ENCODE measurements around the gene SLC52A1. TPM values are rescaled to one million over a fixed set of nuclear protein-coding genes. Genes with fewer than 3 reads are reported as not detected.

Gene SLC52A1
- total RNA-seq, 6 experiments from 2014 or later = 0.13 to 0.20 TPM; not detected in 4

DNA sequence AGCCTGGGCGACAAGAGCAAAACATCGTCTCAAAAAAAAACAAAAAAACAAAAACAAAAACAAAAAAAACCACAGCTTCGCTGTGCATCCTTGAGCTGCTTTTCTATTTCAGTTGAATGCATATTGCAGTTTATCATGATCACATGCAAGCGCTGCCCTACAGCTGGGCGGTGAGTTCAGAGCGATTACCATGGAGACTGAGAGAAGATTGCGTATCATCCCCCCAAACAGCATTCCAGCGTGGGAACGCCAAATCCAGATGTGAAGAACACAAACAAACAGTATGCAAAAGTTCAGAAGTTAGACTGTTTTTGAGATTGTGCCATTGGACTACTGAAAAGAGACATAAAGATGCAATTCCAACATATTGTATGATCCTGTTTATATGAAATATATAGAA, 15.1 kb upstream of the SLC52A1 start:
- Histone ChIP-seq H3K36me3 (no peaks in the 10 kb centered on the region), H3K4me3 (no peak overlapping the region), H3K4me1 (no peaks in the 10 kb centered on the region), H3K27ac (no peak overlapping the region), H3K9me3 (no peaks in the 10 kb centered on the region), H3K27me3 (no peaks in the 10 kb centered on the region)
- 69% methylated on average over 9 of the region's 9 CpGs for WGBS (ENCODE audit: insufficient coverage, low coverage, low lambda C conversion rate, missing lambda C conversion rate)
- no peak for DNase-seq
- intact Hi-C loops (cut with DNase I) = no loop called here
- TF ChIP-seq POLR2A (IDR thresholded peaks at IDR 0.05) = no peak
- TF ChIP-seq, protein P1, sequence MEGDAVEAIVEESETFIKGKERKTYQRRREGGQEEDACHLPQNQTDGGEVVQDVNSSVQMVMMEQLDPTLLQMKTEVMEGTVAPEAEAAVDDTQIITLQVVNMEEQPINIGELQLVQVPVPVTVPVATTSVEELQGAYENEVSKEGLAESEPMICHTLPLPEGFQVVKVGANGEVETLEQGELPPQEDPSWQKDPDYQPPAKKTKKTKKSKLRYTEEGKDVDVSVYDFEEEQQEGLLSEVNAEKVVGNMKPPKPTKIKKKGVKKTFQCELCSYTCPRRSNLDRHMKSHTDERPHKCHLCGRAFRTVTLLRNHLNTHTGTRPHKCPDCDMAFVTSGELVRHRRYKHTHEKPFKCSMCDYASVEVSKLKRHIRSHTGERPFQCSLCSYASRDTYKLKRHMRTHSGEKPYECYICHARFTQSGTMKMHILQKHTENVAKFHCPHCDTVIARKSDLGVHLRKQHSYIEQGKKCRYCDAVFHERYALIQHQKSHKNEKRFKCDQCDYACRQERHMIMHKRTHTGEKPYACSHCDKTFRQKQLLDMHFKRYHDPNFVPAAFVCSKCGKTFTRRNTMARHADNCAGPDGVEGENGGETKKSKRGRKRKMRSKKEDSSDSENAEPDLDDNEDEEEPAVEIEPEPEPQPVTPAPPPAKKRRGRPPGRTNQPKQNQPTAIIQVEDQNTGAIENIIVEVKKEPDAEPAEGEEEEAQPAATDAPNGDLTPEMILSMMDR (IDR thresholded peaks at IDR 0.05) = no peak
- no peak for ATAC-seq

- Histone ChIP-seq H3K36me3 (no peaks in the 10 kb centered on the region), H3K4me3 (no peak overlapping the region), H3K4me1 (no peaks in the 10 kb centered on the region), H3K27ac (peak overlapping the region in 2 of 3 donors; percentile 47 to 63), H3K9me3 (no peaks in the 10 kb centered on the region), H3K27me3 (no peaks in the 10 kb centered on the region)
- ATAC-seq = peak; percentile 39 to 58 (median 50)
- intact Hi-C loops (cut with DNase I) = no loop called here
- DNase-seq = no peak
- 59% methylated on average over 3 of the region's 5 CpGs for WGBS (ENCODE audit: insufficient coverage, low coverage, low lambda C conversion rate, missing lambda C conversion rate)
- TF ChIP-seq, protein P1 (IDR thresholded peaks at IDR 0.05) = no peak
- TF ChIP-seq POLR2A (IDR thresholded peaks at IDR 0.05) = no peak
Observed at GRCh38 chr17:5049314-5049841, 14.2 kb upstream of the SLC52A1 start.

DNA sequence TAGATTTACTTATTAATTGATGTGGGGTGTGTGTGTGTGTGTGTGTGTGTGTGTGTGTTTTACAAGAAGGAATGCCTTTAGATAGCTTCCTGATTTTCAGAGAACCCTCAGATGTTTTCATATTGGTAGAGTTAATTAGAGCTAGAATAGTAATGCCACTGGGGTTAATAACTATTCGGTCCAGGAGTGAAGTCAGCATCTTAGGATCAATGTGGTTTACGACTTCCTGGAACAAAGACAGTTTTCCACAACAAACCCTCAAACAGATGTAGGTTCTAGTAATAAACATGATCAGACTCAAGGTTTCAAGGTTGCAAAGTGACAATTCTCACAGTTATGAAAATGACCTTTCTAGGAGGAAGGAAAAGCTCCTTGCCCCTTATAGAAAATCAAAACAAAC, 12.2 kb upstream of the SLC52A1 start:
- no peaks in the 10 kb centered on the region for H3K9me3 ChIP-seq
- DNase-seq (no peak), ATAC-seq (no peak)
- TF ChIP-seq POLR2A (IDR thresholded peaks at IDR 0.05) = no peak
- TF ChIP-seq, protein P1 (IDR thresholded peaks at IDR 0.05) = no peak
- no peaks in the 10 kb centered on the region for H3K36me3 ChIP-seq
- no peaks in the 10 kb centered on the region for H3K4me1 ChIP-seq
- intact Hi-C loops (cut with DNase I) = no loop called here
- no peaks in the 10 kb centered on the region for H3K27me3 ChIP-seq
- H3K4me3 ChIP-seq = no peak overlapping the region
- WGBS (ENCODE audit: insufficient coverage, low coverage, low lambda C conversion rate, missing lambda C conversion rate) = 37% methylated on average over 2 of the region's 2 CpGs
- H3K27ac ChIP-seq = no peak overlapping the region

- Histone ChIP-seq H3K27ac (no peak overlapping the region), H3K27me3 (no peaks in the 10 kb centered on the region), H3K4me3 (no peak overlapping the region), H3K36me3 (no peaks in the 10 kb centered on the region), H3K9me3 (no peaks in the 10 kb centered on the region), H3K4me1 (no peaks in the 10 kb centered on the region)
- 83% methylated on average over 6 of the region's 6 CpGs for WGBS (ENCODE audit: insufficient coverage, low coverage, low lambda C conversion rate, missing lambda C conversion rate)
- ATAC-seq = no peak
- no peak for TF ChIP-seq POLR2A (IDR thresholded peaks at IDR 0.05)
- TF ChIP-seq, protein P1 (IDR thresholded peaks at IDR 0.05) = no peak
- no peak for DNase-seq
- intact Hi-C loops (cut with DNase I) = no loop called here
Observed at GRCh38 chr17:5045496-5045895, 10.3 kb upstream of the SLC52A1 start.

DNA sequence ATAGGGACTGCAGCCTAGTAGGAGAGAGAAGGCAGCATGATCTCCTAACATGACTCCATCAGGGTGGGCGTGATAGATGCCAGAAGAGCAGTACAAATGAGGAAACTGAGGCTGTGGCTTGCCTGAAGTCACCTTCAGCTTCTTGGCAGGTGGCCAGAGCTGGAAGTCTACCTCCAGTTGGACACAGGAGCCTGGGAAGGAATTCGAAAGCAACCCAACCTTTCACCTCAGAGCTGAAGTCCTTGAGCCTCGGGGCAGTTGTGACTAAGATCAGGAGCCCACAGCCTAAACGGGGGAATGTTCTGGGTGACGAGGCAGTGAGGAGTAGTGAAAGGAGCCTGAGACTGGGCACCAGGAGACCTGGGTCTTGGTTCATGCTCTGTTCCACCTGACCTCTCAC, 9.4 kb upstream of the SLC52A1 start:
- no peak overlapping the region for H3K4me3 ChIP-seq
- H3K27me3 ChIP-seq = no peaks in the 10 kb centered on the region
- H3K27ac ChIP-seq = no peak overlapping the region
- H3K9me3 ChIP-seq = no peaks in the 10 kb centered on the region
- DNase-seq (no peak), ATAC-seq (no peak)
- H3K4me1 ChIP-seq = no peaks in the 10 kb centered on the region
- WGBS (ENCODE audit: insufficient coverage, low coverage, low lambda C conversion rate, missing lambda C conversion rate) = 100% methylated on average over 2 of the region's 5 CpGs
- H3K36me3 ChIP-seq = no peaks in the 10 kb centered on the region
- TF ChIP-seq POLR2A (IDR thresholded peaks at IDR 0.05) = no peak
- TF ChIP-seq, protein P1 (IDR thresholded peaks at IDR 0.05) = no peak
- intact Hi-C loops (cut with DNase I) = no loop called here
